ENCODE measurements around the gene MYOD1. TPM values are rescaled to one million over a fixed set of nuclear protein-coding genes. Genes with fewer than 3 reads are reported as not detected.

MYOD1 gene
- total RNA-seq, 4 donors from 2014 or later, result not detected

DNA sequence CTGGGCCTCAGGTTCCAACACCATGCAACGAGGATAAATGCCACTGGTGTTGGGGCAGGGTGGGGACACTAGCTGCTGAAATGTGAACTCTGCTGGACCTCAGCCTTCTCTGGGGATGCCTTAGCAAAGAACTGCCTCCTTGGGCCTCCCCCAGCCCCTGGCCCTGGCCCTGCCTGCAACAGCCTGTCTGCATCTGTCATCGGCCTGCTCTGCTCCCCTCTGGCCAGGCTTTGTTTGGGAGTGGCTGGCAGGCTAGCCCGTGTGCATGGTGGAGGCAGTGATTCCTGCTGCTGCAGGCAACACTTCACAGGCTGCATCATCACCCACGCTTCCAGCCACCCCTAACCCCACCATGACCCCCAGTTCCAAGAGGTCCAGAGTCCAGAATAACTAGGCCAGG, 11.5 kb upstream of the MYOD1 start:
- no peaks in the 10 kb centered on the region for H3K36me3 ChIP-seq
- no peak overlapping the region for H3K4me3 ChIP-seq
- DNase-seq, result no peak
- intact Hi-C loops (cut with DNase I; ENCODE audit: low total_unique reads), result no loop called here
- peaks cover 18% of the 10 kb centered on the region for H3K27me3 ChIP-seq
- in situ Hi-C loops (cut with MboI; ENCODE audit: low pct_ligation_motif_present in 1 of 4, low pct_unique_long_range_greater_than_20kb in 1 of 4, low sequenced_read_pairs in 3 of 4), result no loop called here
- no peaks in the 10 kb centered on the region for H3K4me1 ChIP-seq
- 41% methylated on average over 4 of the region's 4 CpGs; no CpG with 5 or more reads in 1 of the 2 donors for WGBS, 2 donors (ENCODE audit: low coverage in 1 of 2)
- no peak overlapping the region for H3K27ac ChIP-seq
- no peaks in the 10 kb centered on the region for H3K9me3 ChIP-seq
- TF ChIP-seq POLR2AphosphoS5 (IDR thresholded peaks at IDR 0.05), result no peak

DNA sequence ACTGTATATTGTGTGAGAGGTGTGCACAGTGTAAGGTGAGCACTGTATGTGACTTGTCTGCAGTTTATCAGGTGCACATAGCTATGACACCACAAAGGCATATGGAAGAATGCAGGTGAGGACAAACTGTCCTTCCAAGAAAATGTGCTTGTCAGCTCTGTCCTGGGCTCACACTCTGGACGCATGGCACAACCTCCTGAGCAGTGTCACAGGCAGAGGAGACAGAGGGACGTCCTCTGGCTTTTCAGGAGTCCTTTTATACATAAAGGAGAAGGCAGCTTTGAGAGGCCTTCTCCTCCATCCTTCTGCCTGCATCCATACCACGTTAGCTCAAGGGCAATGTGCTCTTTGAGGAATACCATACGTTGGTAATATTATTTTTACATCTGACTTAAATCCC, 7.5 kb upstream of the MYOD1 start:
- 0 to 22% methylated on average over 1 to 4 of the region's 4 CpGs for WGBS, 2 donors (ENCODE audit: low coverage in 1 of 2)
- Histone ChIP-seq H3K4me3 (no peak overlapping the region), H3K36me3 (no peaks in the 10 kb centered on the region), H3K9me3 (no peaks in the 10 kb centered on the region), H3K27me3 (peaks cover 54% of the 10 kb centered on the region), H3K27ac (no peak overlapping the region), H3K4me1 (no peaks in the 10 kb centered on the region)
- DNase-seq, result no peak
- intact Hi-C loops (cut with DNase I; ENCODE audit: low total_unique reads), result no loop called here
- TF ChIP-seq, protein P1, sequence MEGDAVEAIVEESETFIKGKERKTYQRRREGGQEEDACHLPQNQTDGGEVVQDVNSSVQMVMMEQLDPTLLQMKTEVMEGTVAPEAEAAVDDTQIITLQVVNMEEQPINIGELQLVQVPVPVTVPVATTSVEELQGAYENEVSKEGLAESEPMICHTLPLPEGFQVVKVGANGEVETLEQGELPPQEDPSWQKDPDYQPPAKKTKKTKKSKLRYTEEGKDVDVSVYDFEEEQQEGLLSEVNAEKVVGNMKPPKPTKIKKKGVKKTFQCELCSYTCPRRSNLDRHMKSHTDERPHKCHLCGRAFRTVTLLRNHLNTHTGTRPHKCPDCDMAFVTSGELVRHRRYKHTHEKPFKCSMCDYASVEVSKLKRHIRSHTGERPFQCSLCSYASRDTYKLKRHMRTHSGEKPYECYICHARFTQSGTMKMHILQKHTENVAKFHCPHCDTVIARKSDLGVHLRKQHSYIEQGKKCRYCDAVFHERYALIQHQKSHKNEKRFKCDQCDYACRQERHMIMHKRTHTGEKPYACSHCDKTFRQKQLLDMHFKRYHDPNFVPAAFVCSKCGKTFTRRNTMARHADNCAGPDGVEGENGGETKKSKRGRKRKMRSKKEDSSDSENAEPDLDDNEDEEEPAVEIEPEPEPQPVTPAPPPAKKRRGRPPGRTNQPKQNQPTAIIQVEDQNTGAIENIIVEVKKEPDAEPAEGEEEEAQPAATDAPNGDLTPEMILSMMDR (IDR thresholded peaks at IDR 0.05), result no peak
- TF ChIP-seq POLR2A (IDR thresholded peaks at IDR 0.05) (no peak), POLR2AphosphoS5 (IDR thresholded peaks at IDR 0.05) (no peak), EP300 (IDR thresholded peaks at IDR 0.05; ENCODE audit: low read depth) (no peak)
- in situ Hi-C loops (cut with MboI; ENCODE audit: low pct_ligation_motif_present in 1 of 4, low pct_unique_long_range_greater_than_20kb in 1 of 4, low sequenced_read_pairs in 3 of 4), result no loop called here

DNA sequence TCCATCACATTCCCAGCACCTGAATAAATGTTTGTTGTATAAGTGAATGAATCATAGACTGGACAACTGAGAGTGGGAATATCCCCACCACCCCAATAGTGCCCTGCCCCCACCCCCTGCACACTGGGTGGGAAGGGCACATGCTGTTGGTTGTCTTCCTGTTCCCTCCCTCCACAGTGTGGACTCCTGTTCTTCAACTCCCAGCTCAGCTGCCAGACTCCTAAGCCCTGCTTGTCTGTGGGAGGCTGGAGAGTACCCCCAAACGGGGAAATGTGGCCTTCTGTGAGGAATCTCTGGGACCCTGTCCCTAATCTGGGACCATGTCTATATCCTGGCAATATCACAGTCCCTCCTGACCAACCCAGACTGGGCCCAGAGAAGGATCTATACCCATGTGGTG, 5.5 kb upstream of the MYOD1 start:
- in situ Hi-C loops (cut with MboI; ENCODE audit: low pct_ligation_motif_present in 1 of 4, low pct_unique_long_range_greater_than_20kb in 1 of 4, low sequenced_read_pairs in 3 of 4), result no loop called here
- Histone ChIP-seq H3K9me3 (no peaks in the 10 kb centered on the region), H3K4me1 (no peaks in the 10 kb centered on the region), H3K36me3 (no peaks in the 10 kb centered on the region), H3K27me3 (peaks cover 74% of the 10 kb centered on the region), H3K4me3 (no peak overlapping the region), H3K27ac (no peak overlapping the region)
- WGBS, 2 donors (ENCODE audit: low coverage in 1 of 2), result 0% methylated on average over 1 of the region's 1 CpG; no CpG with 5 or more reads in 1 of the 2 donors
- TF ChIP-seq, protein P1 (IDR thresholded peaks at IDR 0.05), result no peak
- no peak for TF ChIP-seq POLR2A (IDR thresholded peaks at IDR 0.05)
- TF ChIP-seq EP300 (IDR thresholded peaks at IDR 0.05; ENCODE audit: low read depth), result no peak
- TF ChIP-seq POLR2AphosphoS5 (IDR thresholded peaks at IDR 0.05), result no peak
- intact Hi-C loops (cut with DNase I; ENCODE audit: low total_unique reads), result no loop called here
- no peak for DNase-seq

DNA sequence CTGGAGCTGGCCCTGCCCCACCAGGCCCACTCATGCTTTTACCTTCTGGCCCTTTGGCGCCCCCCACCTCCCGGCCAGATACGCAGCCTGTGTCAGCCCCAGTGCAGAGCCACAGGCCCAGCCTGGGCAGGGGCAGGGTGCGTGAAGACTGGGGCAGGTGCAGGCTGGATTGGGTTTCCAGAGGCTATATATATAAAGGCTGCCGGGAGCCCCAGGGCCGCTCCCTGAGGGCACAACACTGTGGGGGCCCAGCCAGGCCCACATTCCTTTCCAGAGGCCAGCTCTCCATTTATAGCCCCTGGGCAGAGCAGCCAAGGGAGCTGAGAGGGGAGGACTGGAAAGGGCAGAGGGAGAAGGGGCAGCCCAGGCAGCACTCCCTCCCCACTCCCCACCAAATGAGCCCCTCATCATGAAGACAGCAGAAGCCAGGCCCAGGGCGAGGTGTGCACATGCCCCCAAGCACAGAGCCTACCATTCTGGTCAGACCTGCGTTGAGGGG, 5.0 kb upstream of the MYOD1 start:
- Histone ChIP-seq H3K4me3 (no peak overlapping the region), H3K4me1 (peaks cover 0 to 3% (median 0%) of the 10 kb centered on the region in 4 donors), H3K27me3 (peaks cover 79% of the 10 kb centered on the region), H3K27ac (no peak overlapping the region), H3K36me3 (no peaks in the 10 kb centered on the region), H3K9me3 (no peaks in the 10 kb centered on the region)
- TF ChIP-seq POLR2AphosphoS5 (IDR thresholded peaks at IDR 0.05) (no peak), EP300 (IDR thresholded peaks at IDR 0.05; ENCODE audit: low read depth) (no peak), POLR2A (IDR thresholded peaks at IDR 0.05) (no peak)
- TF ChIP-seq, protein P1 (IDR thresholded peaks at IDR 0.05), result no peak
- no peak for DNase-seq
- intact Hi-C loops (cut with DNase I; ENCODE audit: low total_unique reads) (no loop called here), in situ Hi-C loops (cut with MboI; ENCODE audit: low pct_ligation_motif_present in 1 of 4, low pct_unique_long_range_greater_than_20kb in 1 of 4, low sequenced_read_pairs in 3 of 4) (no loop called here)
- WGBS, 2 donors (ENCODE audit: low coverage in 1 of 2), result 48% methylated on average over 8 of the region's 8 CpGs; no CpG with 5 or more reads in 1 of the 2 donors

DNA sequence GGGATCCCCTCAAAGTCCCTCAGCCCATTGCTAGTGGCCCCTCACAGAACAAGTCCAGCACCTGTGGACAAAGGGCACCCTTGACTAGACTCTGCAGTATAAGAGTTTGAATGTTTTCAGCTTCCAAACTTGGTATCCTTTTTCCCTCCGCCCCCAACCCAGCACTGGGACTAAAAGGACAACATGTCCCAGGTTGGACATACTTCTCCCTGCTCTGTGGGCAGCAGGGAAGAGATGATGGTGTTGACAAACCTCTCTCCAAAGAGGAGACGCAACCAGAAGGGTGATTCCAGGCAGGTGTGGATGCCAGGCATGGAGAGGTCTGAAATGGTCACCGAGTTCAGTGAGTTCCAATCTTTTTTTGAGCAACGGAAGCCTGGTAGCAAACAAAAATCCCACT, 4.5 kb upstream of the MYOD1 start:
- Histone ChIP-seq H3K4me3 (no peak overlapping the region), H3K4me1 (peaks cover 0 to 4% (median 0%) of the 10 kb centered on the region in 4 donors), H3K9me3 (no peaks in the 10 kb centered on the region), H3K27me3 (peaks cover 79% of the 10 kb centered on the region), H3K36me3 (no peaks in the 10 kb centered on the region), H3K27ac (no peak overlapping the region)
- TF ChIP-seq, protein P1 (IDR thresholded peaks at IDR 0.05), result no peak
- no peak for TF ChIP-seq EP300 (IDR thresholded peaks at IDR 0.05; ENCODE audit: low read depth)
- no peak for TF ChIP-seq POLR2A (IDR thresholded peaks at IDR 0.05)
- TF ChIP-seq POLR2AphosphoS5 (IDR thresholded peaks at IDR 0.05), result no peak
- no peak for DNase-seq
- 79 to 86% methylated on average over 1 to 4 of the region's 4 CpGs for WGBS, 2 donors (ENCODE audit: low coverage in 1 of 2)
- in situ Hi-C loops (cut with MboI; ENCODE audit: low pct_ligation_motif_present in 1 of 4, low pct_unique_long_range_greater_than_20kb in 1 of 4, low sequenced_read_pairs in 3 of 4) (no loop called here), intact Hi-C loops (cut with DNase I; ENCODE audit: low total_unique reads) (no loop called here)

Data from transverse colon (tissue), 4 donors.